SJCRH30 (cell line): ENCODE results near the gene KHDRBS2. TPM values are rescaled to one million over a fixed set of nuclear protein-coding genes. Genes with fewer than 3 reads are reported as not detected.

Experiments used
- DNase-seq, 2 experiments: peaks; one replicate each; pipeline ENCODE4 v3.0.0-alpha.2; 2015 to 2020
- H3K27ac ChIP-seq: fragments of 250-450 bp; sonication (Bioruptor Pico); 2 replicates; pipeline ENCODE4 v1.5.1; 2020; ENCODE audit warnings: mild to moderate bottlenecking, moderate library complexity
- H3K27me3 ChIP-seq: fragments of 250-450 bp; sonication (Bioruptor Pico); 2 replicates; pipeline ENCODE4 v1.5.1; 2020; ENCODE audit warnings: mild to moderate bottlenecking, moderate library complexity
- H3K36me3 ChIP-seq: fragments of 250-450 bp; sonication (Bioruptor Pico); 2 replicates; pipeline ENCODE4 v1.5.1; 2020; ENCODE audit warnings: mild to moderate bottlenecking, moderate library complexity
- H3K4me1 ChIP-seq: fragments of 250-450 bp; sonication (Bioruptor Pico); 2 replicates; pipeline ENCODE4 v1.5.1; 2020; ENCODE audit warnings: mild to moderate bottlenecking, moderate library complexity
- H3K4me3 ChIP-seq: fragments of 250-450 bp; sonication (Bioruptor Pico); 2 replicates; pipeline ENCODE4 v1.5.1; 2020; ENCODE audit warnings: mild to moderate bottlenecking, moderate library complexity
- H3K9me3 ChIP-seq: fragments of 250-450 bp; sonication (Bioruptor Pico); replicated peaks from 2 replicates; pipeline ENCODE4 v1.5.1; 2020; ENCODE audit warnings: mild to moderate bottlenecking, moderate library complexity
- total RNA-seq: library from RNA; depleted of rRNA; stranded (reverse); fragments of >200 nt; shearing (Covaris generic); gene quantifications from 2 replicates; pipeline ENCODE4 v1.2.3, GENCODE V29; 2014

KHDRBS2 gene
- total RNA-seq, 1 experiment from 2014 or later: not detected

DNA sequence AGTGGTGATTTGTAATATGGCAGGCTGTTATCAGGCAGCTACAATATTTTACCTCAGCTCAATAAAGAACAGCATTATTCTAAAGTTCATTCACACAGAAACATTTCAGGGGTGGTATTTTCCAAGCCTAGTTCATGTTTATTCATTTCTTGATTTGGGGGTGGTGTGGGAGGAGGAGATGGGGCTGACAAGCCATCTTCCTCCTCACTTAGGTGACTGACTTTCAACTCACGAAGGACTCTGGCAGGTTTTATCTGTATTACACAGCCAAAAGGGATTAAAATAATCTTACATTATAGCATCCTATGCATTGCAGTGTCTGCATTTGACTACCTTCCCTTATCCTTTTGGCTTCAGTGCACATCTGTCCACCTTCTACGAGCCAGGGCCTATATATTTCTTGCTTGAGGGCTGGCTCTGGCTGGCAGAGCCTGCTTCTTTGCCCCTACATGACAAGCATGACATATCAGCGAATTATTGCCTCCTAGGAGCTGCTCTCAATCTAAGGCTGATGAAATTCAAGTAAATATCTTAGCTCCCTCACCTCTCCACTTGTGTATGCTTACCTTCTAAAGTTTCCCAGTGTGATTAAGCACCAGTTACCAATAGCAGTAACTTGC is 20.0 kb downstream of the KHDRBS2 start:
- Histone ChIP-seq H3K27ac (no peak overlapping the region), H3K36me3 (no peaks in the 10 kb centered on the region), H3K9me3 (no peaks in the 10 kb centered on the region), H3K27me3 (no peaks in the 10 kb centered on the region), H3K4me1 (no peaks in the 10 kb centered on the region), H3K4me3 (no peak overlapping the region)
- no peak for DNase-seq

DNA sequence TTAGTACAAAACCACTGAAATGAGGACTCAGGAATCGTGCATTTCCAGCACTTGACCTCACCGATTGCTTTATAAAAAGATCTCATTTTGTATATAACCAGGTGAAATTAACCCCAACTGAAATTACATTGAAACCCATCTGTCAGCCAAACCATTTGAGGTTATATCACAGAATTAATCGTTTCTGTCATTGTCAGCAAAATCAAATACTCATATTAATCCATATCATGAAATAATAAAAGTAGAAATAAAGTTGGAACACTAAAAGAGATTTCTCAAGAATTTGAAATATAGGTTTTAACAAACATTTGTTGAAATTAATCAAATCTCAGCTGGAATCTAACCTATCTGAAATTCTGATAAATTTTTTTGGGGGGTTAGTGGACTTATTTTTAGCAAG is 23.7 kb downstream of the KHDRBS2 start:
- H3K27ac ChIP-seq: no peak overlapping the region
- H3K27me3 ChIP-seq: no peaks in the 10 kb centered on the region
- no peak for DNase-seq
- H3K9me3 ChIP-seq: no peaks in the 10 kb centered on the region
- H3K4me1 ChIP-seq: no peaks in the 10 kb centered on the region
- H3K4me3 ChIP-seq: no peak overlapping the region
- H3K36me3 ChIP-seq: no peaks in the 10 kb centered on the region

DNA sequence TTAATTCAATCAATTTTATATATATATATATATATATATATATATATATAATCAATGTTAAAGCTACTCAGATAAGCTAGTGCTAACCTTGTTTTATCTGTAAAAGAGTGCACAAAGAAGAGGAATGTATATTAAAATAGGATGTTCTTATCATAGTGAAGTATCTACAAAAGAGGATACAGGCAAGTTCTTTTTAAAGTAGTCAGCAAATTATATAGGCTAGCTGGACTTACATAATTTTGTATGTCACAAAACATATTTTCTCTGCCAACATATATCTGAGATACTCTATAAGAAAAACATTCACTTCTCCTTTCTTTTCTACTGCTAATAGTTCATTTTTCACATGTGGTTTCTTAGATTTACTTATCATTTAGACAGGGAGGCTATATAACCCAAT is 39.9 kb downstream of the KHDRBS2 start:
- H3K4me3 ChIP-seq: no peak overlapping the region
- H3K36me3 ChIP-seq: 0 out of 2 replicates have a peak, but pooled peaks cover 3% of the 10 kb centered on the region
- H3K9me3 ChIP-seq: no peaks in the 10 kb centered on the region
- no peak for DNase-seq
- H3K27ac ChIP-seq: no peak overlapping the region
- H3K27me3 ChIP-seq: no peaks in the 10 kb centered on the region
- H3K4me1 ChIP-seq: no peaks in the 10 kb centered on the region

DNA sequence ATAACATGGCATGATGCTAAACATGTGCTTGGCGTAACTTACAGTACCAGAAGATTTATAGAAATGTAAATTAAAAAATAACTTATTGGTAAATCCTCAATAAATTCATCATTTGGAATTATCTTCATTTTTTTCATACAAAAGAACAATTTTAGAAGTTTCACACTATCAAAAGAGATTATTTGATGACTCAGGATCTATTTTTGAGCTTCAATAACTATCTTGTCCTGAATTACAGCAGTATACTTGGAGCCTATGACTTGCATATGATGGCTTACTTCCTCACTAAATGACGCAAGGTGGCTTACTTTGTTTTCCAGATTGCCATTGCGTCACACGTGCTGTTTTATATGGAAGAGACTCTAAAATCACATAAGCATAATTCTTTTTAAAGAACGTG is 49.2 kb downstream of the KHDRBS2 start:
- H3K27me3 ChIP-seq: no peaks in the 10 kb centered on the region
- no peaks in the 10 kb centered on the region for H3K36me3 ChIP-seq
- no peak overlapping the region for H3K27ac ChIP-seq
- DNase-seq: no peak
- no peak overlapping the region for H3K4me3 ChIP-seq
- H3K9me3 ChIP-seq: no peaks in the 10 kb centered on the region
- H3K4me1 ChIP-seq: no peaks in the 10 kb centered on the region

DNA sequence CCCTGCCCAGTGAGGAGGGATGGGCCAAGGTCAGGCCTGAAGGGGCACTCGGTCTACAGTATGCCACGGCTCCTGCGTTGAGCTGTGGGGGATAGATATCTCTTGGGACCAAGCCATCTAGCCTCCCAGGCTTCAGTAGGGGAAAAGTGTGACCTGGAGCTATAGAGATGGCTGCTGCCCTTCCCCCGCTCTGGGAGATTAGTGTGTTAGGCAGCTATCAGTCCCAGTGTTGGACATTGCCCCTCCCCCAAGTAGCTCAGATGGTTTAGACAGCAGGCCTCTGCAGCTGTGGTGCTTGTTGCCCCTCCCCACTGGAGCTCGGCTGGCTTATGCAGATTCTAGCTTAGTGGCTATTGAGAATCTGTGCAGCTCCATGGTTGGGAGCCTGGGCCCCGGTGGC is 56.8 kb downstream of the KHDRBS2 start:
- Histone ChIP-seq H3K4me1 (no peaks in the 10 kb centered on the region), H3K9me3 (no peaks in the 10 kb centered on the region), H3K27me3 (no peaks in the 10 kb centered on the region), H3K4me3 (no peak overlapping the region), H3K36me3 (no peaks in the 10 kb centered on the region), H3K27ac (no peak overlapping the region)
- peak in 1 of 2 experiments; percentile 1 for DNase-seq

DNA sequence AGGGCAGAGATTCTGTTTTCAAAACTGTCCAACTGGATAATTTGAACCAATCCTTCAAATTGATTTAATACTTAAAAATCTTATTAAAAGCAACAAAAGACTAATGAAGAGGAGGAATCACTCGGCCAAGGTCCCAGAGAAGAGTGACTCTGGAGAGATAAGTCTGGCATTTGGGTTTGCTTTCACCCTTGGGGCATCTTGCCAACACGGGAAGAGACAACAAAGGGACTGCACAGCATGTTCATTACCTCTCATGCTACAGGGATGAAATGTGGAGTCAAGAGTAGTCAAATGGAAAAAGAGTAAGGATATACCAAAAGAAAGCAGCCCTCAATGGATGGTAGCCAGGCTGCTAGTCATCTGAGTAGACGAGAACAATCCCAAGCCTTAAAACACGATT is 68.2 kb downstream of the KHDRBS2 start:
- no peak overlapping the region for H3K4me3 ChIP-seq
- no peak overlapping the region for H3K27ac ChIP-seq
- no peaks in the 10 kb centered on the region for H3K4me1 ChIP-seq
- no peaks in the 10 kb centered on the region for H3K27me3 ChIP-seq
- H3K36me3 ChIP-seq: no peaks in the 10 kb centered on the region
- no peaks in the 10 kb centered on the region for H3K9me3 ChIP-seq
- DNase-seq: no peak

DNA sequence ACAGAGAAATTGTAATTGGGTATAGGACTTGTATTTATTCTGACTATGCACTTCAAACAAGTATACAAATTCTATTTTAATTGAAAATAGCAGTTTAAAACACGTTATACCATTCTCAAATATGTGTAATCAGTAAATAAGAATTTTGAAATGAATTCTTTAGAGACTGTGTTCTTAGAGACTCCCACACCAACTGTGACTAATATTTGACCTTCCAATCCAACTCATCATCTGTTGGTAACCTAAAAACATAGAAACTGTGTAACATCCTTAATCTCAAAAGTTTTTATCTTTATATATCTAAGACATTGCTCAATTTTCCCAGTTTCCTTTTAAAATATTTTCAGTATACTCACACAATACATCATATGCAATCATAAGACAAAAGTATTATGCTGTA is 83.9 kb downstream of the KHDRBS2 start:
- no peaks in the 10 kb centered on the region for H3K27me3 ChIP-seq
- no peaks in the 10 kb centered on the region for H3K36me3 ChIP-seq
- H3K9me3 ChIP-seq: no peaks in the 10 kb centered on the region
- no peak overlapping the region for H3K4me3 ChIP-seq
- no peaks in the 10 kb centered on the region for H3K4me1 ChIP-seq
- DNase-seq: no peak
- no peak overlapping the region for H3K27ac ChIP-seq

DNA sequence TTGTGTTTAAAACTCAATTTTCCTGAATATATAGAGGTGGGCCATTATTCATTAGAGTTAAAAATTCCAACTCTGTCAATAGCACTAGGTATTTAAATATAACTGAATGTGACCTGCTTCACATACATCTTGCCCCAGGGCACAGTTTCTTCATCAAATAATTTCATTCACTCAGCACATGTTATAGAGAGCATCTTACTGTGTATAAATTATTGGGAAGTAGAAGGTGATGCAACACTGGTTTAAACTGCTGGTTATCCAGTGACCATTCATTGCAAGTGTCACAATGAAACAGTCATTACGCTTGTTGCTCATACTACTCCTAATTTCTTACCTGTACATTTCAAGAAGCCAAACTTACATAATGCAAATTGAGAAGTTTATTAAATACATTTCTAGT is 93.4 kb downstream of the KHDRBS2 start:
- Histone ChIP-seq H3K4me3 (no peak overlapping the region), H3K36me3 (no peaks in the 10 kb centered on the region), H3K9me3 (no peaks in the 10 kb centered on the region), H3K27me3 (no peaks in the 10 kb centered on the region), H3K4me1 (no peaks in the 10 kb centered on the region), H3K27ac (no peak overlapping the region)
- DNase-seq: no peak

DNA sequence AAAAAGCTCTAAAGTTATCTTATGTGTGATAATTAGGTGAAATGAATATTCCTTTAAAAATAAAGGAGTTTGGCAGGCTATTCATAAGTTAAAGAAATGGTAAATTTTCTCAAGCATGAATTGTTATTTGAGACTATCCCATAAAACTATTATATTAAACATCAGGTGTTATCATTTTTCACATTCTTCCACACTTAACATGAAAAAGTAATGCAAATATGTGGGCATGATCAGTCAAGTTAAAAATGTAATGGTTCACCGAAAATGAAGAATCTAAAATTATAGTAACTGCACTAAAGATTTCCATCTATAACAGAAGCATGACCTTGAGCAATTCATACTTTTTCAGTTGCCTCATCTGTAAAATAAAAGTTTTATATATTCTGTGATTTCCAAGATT is 110.8 kb downstream of the KHDRBS2 start:
- Histone ChIP-seq H3K27me3 (no peaks in the 10 kb centered on the region), H3K27ac (no peak overlapping the region), H3K36me3 (no peaks in the 10 kb centered on the region), H3K4me3 (no peak overlapping the region), H3K4me1 (no peaks in the 10 kb centered on the region), H3K9me3 (no peaks in the 10 kb centered on the region)
- no peak for DNase-seq

DNA sequence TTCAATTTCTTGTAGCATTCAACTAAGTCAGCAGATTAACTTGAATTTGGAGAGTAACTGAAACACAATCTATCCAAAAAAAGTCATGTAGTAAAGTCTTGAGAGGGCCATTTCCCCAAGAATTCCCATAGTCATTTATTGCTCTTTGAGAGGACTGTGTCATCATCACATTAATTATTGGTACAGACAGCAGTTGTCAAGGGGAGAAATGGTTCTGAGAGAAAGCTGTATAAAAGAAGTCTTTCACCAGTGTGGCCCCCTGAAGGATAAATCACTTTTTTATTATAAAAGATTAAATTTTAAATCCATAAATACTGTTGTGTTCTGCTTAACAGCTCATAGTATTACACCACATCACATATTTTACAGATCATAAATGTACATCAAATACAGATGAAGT is 111.5 kb downstream of the KHDRBS2 start:
- Histone ChIP-seq H3K27me3 (no peaks in the 10 kb centered on the region), H3K36me3 (no peaks in the 10 kb centered on the region), H3K4me1 (no peaks in the 10 kb centered on the region), H3K9me3 (no peaks in the 10 kb centered on the region), H3K4me3 (no peak overlapping the region), H3K27ac (no peak overlapping the region)
- DNase-seq: no peak

DNA sequence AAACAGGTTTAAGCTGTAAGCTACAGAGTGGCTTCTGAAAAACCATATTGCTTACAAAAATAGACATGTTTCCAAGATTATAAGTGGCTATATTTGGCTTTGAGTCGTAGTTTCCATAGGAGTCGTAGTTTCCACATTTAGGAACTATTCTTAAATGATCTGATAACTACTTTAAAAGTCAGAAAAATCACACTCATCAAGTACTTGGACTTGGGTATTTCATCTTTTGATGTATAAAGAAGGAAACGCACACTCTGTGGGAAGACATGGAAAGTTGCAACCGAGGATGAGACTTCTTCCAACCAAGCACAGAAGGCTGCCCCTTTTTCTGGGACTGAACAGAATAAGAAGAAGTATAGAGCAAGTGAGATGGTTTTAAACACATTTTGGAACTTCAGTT is 118.3 kb downstream of the KHDRBS2 start:
- H3K4me1 ChIP-seq: no peaks in the 10 kb centered on the region
- no peak for DNase-seq
- H3K9me3 ChIP-seq: no peaks in the 10 kb centered on the region
- no peaks in the 10 kb centered on the region for H3K27me3 ChIP-seq
- no peaks in the 10 kb centered on the region for H3K36me3 ChIP-seq
- no peak overlapping the region for H3K4me3 ChIP-seq
- no peak overlapping the region for H3K27ac ChIP-seq

DNA sequence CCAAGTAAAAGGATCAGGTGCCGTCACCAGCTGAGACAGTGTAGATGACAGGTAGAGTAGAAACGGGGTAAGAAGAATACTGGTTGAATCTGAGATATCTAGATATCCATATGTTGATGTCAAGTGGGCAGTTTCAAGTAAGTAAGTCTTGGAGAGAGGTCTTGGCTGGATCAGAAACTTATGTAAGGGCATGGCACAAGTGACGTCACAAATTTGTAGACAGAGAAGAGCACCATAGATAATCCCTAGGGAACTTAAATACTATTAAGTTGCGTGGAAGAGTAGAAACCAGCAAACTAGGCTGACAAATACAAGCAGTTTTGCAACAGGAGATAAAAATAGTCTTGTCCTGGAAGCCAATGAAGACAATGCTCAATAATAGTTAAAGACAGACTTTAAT is 123.2 kb downstream of the KHDRBS2 start:
- Histone ChIP-seq H3K27me3 (no peaks in the 10 kb centered on the region), H3K4me1 (no peaks in the 10 kb centered on the region), H3K9me3 (no peaks in the 10 kb centered on the region), H3K27ac (no peak overlapping the region), H3K36me3 (no peaks in the 10 kb centered on the region), H3K4me3 (no peak overlapping the region)
- no peak for DNase-seq

DNA sequence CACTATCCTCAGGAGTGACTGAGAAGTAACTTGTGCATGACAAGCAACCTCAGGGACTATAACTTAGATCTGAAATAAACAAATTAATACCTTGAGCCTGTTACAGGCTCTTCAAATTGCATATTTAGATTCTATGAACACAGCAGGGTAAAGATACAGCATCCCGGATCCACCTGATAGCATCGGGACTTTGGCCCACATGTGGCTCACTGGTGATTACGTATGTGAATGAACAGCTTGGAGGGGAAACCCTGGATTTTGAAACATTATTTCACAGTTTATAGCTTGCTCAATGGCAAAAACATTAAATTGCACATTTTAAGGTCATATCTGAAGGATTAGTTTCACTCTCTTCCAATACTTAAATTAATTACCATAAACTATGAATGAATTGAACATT is 133.2 kb downstream of the KHDRBS2 start:
- no peaks in the 10 kb centered on the region; the same call in 1 of the 2 replicates for H3K4me1 ChIP-seq
- DNase-seq: no peak
- H3K27me3 ChIP-seq: no peaks in the 10 kb centered on the region
- H3K4me3 ChIP-seq: no peak overlapping the region
- H3K9me3 ChIP-seq: no peaks in the 10 kb centered on the region
- H3K36me3 ChIP-seq: no peaks in the 10 kb centered on the region
- no peak overlapping the region for H3K27ac ChIP-seq

DNA sequence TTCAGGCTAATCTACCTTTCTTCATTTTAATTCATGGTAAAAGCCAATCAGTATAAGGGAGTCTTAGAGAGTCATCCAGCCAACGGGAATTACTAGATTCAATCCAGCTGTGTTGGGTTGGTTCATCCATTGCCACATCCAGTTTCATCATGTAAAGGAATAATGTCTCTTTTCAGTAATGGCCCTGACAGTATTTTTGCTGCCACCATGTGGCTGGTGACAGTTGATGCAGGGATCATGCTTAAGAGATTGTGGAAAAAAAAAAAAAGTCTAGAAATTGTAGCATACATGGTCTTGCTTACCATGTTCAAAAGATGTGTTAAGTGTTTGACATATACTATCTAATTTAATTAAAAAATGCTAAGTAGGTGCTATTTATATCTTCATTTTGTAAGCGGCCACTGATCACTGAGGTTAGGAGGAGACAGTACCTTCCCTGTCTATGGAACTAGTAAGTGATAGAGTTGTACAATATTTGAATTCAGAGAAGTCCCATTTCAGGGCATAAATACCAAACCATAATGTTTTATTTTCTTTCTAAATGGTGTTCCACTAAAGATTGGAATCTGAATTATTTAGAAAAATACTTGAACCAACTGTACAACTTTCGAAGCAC is 135.9 kb downstream of the KHDRBS2 start:
- H3K4me1 ChIP-seq: no peaks in the 10 kb centered on the region
- no peaks in the 10 kb centered on the region for H3K9me3 ChIP-seq
- DNase-seq: peak; percentile 21 to 66
- no peak overlapping the region for H3K27ac ChIP-seq
- no peaks in the 10 kb centered on the region for H3K27me3 ChIP-seq
- H3K36me3 ChIP-seq: no peaks in the 10 kb centered on the region
- H3K4me3 ChIP-seq: no peak overlapping the region

DNA sequence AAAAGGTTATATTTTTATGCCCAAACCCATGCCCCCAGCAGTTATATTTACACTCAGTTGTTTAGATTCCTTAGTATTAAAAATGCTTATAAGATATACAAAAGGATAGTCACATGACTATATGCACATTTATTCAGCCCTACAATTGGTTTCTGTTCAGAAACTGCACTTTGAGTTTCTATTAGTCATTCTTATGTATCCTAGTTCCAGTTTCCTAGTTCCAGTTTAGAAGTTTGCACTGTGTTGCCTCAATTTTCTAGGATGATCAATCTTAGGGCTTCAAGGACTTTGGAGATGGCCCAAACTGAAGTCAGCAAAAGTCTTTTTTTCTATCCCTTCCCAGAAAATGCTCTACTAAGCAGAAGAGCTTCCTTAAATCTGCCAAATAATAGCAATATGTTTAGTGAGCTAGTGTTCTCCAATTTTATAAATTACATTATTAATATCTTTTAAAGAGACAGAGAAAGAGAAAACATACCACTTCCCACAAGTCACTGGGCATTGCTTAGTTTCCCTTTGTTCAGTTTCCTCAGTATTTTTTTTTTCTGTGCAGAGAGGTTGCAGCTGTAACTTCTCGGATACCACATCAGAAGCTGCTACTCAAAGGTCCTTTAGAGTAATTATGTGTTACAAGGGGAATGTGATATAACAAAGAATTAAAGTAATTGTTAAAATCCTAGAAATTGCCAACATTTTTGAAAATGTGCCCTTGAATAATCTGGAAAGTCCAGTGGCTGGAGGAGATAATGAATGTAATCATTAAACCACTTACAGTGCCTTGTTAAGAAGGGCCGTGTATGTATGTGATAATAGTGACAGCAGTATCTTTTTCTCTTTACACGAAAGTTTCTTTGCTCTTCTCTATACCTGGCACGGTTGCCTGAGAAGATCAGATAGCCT is 138.8 kb downstream of the KHDRBS2 start:
- no peaks in the 10 kb centered on the region for H3K4me1 ChIP-seq
- no peak overlapping the region for H3K27ac ChIP-seq
- DNase-seq: no peak
- no peaks in the 10 kb centered on the region for H3K9me3 ChIP-seq
- H3K27me3 ChIP-seq: no peaks in the 10 kb centered on the region
- H3K4me3 ChIP-seq: no peak overlapping the region
- H3K36me3 ChIP-seq: no peaks in the 10 kb centered on the region
